DND-41 (cell line): ENCODE results near the gene DPYSL3.

Source experiments
- ATAC-seq: fragments of 200-7000 bp; cut with Tn5 transposase; 3 replicates; pipeline ENCODE4 v1.9.1; 2021; ENCODE audit warnings: low read depth; ENCODE audit not compliant: insufficient read depth
- DNase-seq: peaks from one replicate; pipeline ENCODE4 v3.0.0-alpha.2; 2020
- H2AFZ ChIP-seq: 2 replicates; pipeline ENCODE4 v1.6.0; 2012; ENCODE audit warnings: low read depth, low read length
- H3K27ac ChIP-seq: 2 replicates; pipeline ENCODE4 v1.5.1; 2012; ENCODE audit warnings: low read length, inconsistent platforms
- H3K27me3 ChIP-seq: fragments of 200-600 bp; sonication (generic); 2 replicates; pipeline ENCODE4 v1.6.0; 2012; ENCODE audit warnings: low read length, mild to moderate bottlenecking, inconsistent platforms; ENCODE audit not compliant: insufficient read depth, poor library complexity
- H3K36me3 ChIP-seq: 2 replicates; pipeline ENCODE4 v1.5.1; 2012; ENCODE audit warnings: low read length, inconsistent platforms; ENCODE audit not compliant: insufficient read depth
- H3K4me1 ChIP-seq: 2 replicates; pipeline ENCODE4 v1.5.1; 2012; ENCODE audit warnings: mild to moderate bottlenecking, low read length; ENCODE audit not compliant: insufficient read depth
- H3K4me2 ChIP-seq: 2 replicates; pipeline ENCODE4 v1.6.0; 2012; ENCODE audit warnings: mild to moderate bottlenecking, moderate library complexity, low read length, inconsistent platforms; ENCODE audit not compliant: insufficient read depth
- H3K4me3 ChIP-seq, 2 experiments: fragments of 200-600 bp in 1 of 2; shearing (Covaris generic) in 1 of 2; 2 replicates each; pipeline ENCODE4 v1.5.1; 2012 to 2016; ENCODE audit warnings: inconsistent platforms in 2 of 2, low read length in 2 of 2, mild to moderate bottlenecking in 2 of 2, low read depth in 1 of 2, moderate library complexity in 1 of 2
- H3K79me2 ChIP-seq: 2 replicates; pipeline ENCODE4 v1.6.0; 2012; ENCODE audit warnings: low read length, inconsistent platforms; ENCODE audit not compliant: insufficient read depth
- H3K9ac ChIP-seq: 2 replicates; pipeline ENCODE4 v1.6.0; 2012; ENCODE audit warnings: low read depth, mild to moderate bottlenecking, inconsistent platforms, low read length, moderate library complexity
- H3K9me3 ChIP-seq: 2 replicates; pipeline ENCODE4 v1.5.1; 2012; ENCODE audit warnings: low read length, moderate library complexity, mild to moderate bottlenecking, inconsistent platforms; ENCODE audit not compliant: insufficient read depth, severe bottlenecking
- H4K20me1 ChIP-seq: 2 replicates; pipeline ENCODE4 v1.6.0; 2012; ENCODE audit warnings: low read length; ENCODE audit not compliant: insufficient read depth
- CTCF ChIP-seq: IDR thresholded peaks from 2 replicates; pipeline ENCODE4 v1.5.1; 2012; ENCODE audit warnings: borderline replicate concordance, low read length, moderate library complexity, mild to moderate bottlenecking; ENCODE audit not compliant: poor library complexity, severe bottlenecking; ENCODE audit errors: extremely low read depth
- EZH2 ChIP-seq: IDR thresholded peaks from 3 replicates; pipeline ENCODE4 v1.6.1; 2012; ENCODE audit warnings: borderline replicate concordance, low read depth, mild to moderate bottlenecking, moderate library complexity, low read length, inconsistent platforms; ENCODE audit not compliant: severe bottlenecking

The DPYSL3 gene

DNA sequence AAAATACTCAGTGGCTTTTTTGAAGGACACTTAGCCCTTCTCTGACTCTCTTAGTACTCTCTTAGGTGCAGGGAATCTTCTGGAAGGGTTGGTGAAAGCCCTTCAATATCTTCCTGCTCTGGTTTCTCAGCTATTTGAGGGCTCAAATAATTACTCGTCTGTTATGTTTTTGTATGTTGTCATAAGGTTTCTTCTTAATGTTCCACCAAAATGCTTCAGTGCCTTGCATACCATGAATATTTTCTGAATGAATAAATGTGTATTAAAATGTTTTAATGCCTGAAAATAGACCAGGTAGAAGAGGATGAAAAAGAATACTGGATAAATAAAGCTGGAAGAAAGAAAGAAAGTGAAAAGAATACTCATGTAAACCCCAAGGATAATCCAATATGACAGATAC, 150.8 kb downstream of the DPYSL3 start:
- Histone ChIP-seq H3K36me3 (no peaks in the 10 kb centered on the region), H3K9ac (no peak overlapping the region), H3K27ac (no peak overlapping the region), H3K9me3 (no peaks in the 10 kb centered on the region), H2AFZ (no peak overlapping the region), H3K4me1 (no peaks in the 10 kb centered on the region), H3K79me2 (no peaks in the 10 kb centered on the region), H3K4me3 (no peak overlapping the region), H3K27me3 (no peaks in the 10 kb centered on the region), H3K4me2 (no peak overlapping the region), H4K20me1 (no peaks in the 10 kb centered on the region)
- TF ChIP-seq EZH2 (no peak), CTCF (no peak)
- ATAC-seq, result no peak
- no peak for DNase-seq

- Histone ChIP-seq H4K20me1 (no peaks in the 10 kb centered on the region), H3K4me3 (no peak overlapping the region), H3K4me2 (no peak overlapping the region), H3K79me2 (no peaks in the 10 kb centered on the region), H3K27me3 (no peaks in the 10 kb centered on the region), H3K9ac (no peak overlapping the region), H2AFZ (no peak overlapping the region), H3K9me3 (no peaks in the 10 kb centered on the region), H3K36me3 (no peaks in the 10 kb centered on the region), H3K4me1 (no peaks in the 10 kb centered on the region), H3K27ac (no peak overlapping the region)
- TF ChIP-seq EZH2 (no peak), CTCF (no peak)
- no peak for DNase-seq
- no peak for ATAC-seq
Observed at GRCh38 chr5:147349241-147349640, 160.6 kb downstream of the DPYSL3 start.

- H4K20me1 ChIP-seq, result no peaks in the 10 kb centered on the region
- no peak overlapping the region for H3K4me2 ChIP-seq
- H3K4me3 ChIP-seq, result no peak overlapping the region
- ATAC-seq (no peak), DNase-seq (no peak)
- H2AFZ ChIP-seq, result no peak overlapping the region
- no peaks in the 10 kb centered on the region for H3K79me2 ChIP-seq
- H3K36me3 ChIP-seq, result no peaks in the 10 kb centered on the region
- no peak overlapping the region for H3K9ac ChIP-seq
- no peak overlapping the region for H3K27ac ChIP-seq
- no peaks in the 10 kb centered on the region for H3K9me3 ChIP-seq
- TF ChIP-seq CTCF (no peak), EZH2 (no peak)
- no peaks in the 10 kb centered on the region for H3K4me1 ChIP-seq
- H3K27me3 ChIP-seq, result no peaks in the 10 kb centered on the region
Observed at GRCh38 chr5:147348451-147348850, 161.4 kb downstream of the DPYSL3 start.

- no peak overlapping the region for H3K9ac ChIP-seq
- H3K9me3 ChIP-seq, result no peaks in the 10 kb centered on the region
- no peak overlapping the region for H2AFZ ChIP-seq
- TF ChIP-seq EZH2, result no peak
- no peak for TF ChIP-seq CTCF
- H3K4me2 ChIP-seq, result no peak overlapping the region
- H3K79me2 ChIP-seq, result no peaks in the 10 kb centered on the region
- no peak for ATAC-seq
- no peak for DNase-seq
- no peak overlapping the region for H3K27ac ChIP-seq
- no peaks in the 10 kb centered on the region for H3K36me3 ChIP-seq
- H3K4me1 ChIP-seq, result no peaks in the 10 kb centered on the region
- no peaks in the 10 kb centered on the region for H3K27me3 ChIP-seq
- H4K20me1 ChIP-seq, result no peaks in the 10 kb centered on the region
- no peak overlapping the region for H3K4me3 ChIP-seq
Observed at GRCh38 chr5:147348046-147348445, 161.8 kb downstream of the DPYSL3 start.
